ENCODE data around the gene TFE3.

GRCh38 chrX:48999030-48999429, 44.1 kb downstream of the TFE3 start:
- TF ChIP-seq CTCF (IDR thresholded peaks at IDR 0.05; ENCODE audit: low read depth, low read length, poor library complexity, severe bottlenecking), result no peak
- TF ChIP-seq EZH2phosphoT487 (IDR thresholded peaks at IDR 0.05; ENCODE audit: borderline replicate concordance, low read length), result no peak

Data from DOHH2 (cell line).